GM12864 (cell line): Measurements from ENCODE around the gene MAP3K19.
"Not testable (repeated sequence)": the region's sequence is repeated elsewhere in the genome, so short reads cannot be mapped to it uniquely, and the experiment has no call there.

Source experiments
- DNase-seq: peaks from one replicate; pipeline ENCODE4 v3.0.0-alpha.2; 2011; ENCODE audit warnings: low read depth
- H3K4me3 ChIP-seq: 2 replicates; pipeline ENCODE4 v1.5.1; 2011; ENCODE audit warnings: mild to moderate bottlenecking, low read depth, low read length, control low read depth
- TF ChIP-seq, protein P1 (sequence below): IDR thresholded peaks from 2 replicates; pipeline ENCODE4 v1.5.1; 2011; ENCODE audit warnings: low read depth, mild to moderate bottlenecking, moderate library complexity, low read length, control low read depth, inconsistent platforms; ENCODE audit errors: missing control alignments

The MAP3K19 gene

DNA sequence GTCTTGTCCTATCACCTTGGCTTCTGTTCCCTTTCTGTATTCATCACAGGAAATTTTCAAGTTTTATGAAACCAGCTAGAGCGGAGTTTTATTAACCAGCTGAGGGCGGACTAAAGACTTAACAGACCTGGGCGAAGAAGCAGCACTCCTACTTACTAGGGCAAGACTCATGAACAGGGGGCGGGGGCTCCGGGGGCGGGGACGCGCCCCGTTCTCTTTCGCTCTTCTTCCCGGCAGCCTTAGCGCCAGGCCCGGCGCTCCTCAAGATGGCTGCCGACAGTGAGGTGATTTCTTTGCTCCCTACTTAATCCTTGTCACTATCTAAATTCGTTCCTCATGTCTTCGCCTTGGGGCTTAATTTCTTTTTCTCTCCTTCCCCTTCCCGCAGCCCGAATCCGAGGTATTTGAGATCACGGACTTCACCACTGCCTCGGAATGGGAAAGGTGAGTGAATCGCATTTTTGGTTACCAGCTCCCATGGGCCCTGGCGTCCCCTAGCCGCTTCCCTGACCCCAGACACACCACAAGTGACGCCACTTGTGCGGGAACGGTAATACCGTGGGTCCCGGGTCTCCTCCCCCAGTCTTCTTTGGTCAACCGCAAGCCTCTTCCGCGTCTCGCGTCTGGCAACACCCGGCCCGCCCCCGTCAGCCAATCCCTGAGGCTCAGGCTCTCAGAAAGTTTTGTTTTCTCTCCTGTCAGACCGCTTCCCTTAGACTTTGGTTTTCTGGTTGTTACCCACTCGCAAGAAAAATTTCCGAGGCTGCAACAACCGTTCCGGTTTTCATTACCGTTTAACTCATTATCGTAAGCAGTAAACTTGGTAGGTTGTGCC lies 5.0 kb upstream of the MAP3K19 start, which contains the start of gene RAB3GAP1:
Gene RAB3GAP1, plus strand, starts transcription at position 251 of the 835 bp plus-strand sequence. Its CDS starts 16 bp downstream, at position 267.
- H3K4me3 ChIP-seq: peak within 1 kb of the TSS; percentile 59
- DNase-seq: peak; percentile 77

DNA sequence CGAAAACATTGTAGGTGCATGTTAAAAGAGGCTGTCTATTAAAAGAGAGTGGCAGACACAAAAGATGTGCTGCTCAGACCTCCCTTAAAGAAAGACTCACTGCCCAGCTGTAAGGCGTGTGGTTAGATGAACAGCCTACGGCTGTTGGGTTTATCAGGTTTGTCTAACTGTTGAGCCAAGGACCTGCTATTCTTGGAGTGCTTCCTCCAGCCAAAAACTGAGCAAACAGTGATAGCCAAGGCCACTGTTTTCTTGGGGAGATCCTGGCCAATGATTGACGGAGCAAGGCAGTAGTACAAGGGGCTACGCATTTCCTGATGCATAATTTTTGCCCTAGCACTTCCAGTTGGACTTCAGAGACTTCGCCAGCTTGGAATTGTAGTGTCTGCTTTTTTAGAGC lies 3.4 kb upstream of the MAP3K19 start:
- no peak overlapping the region for H3K4me3 ChIP-seq
- no peak for DNase-seq
- TF ChIP-seq, protein P1, sequence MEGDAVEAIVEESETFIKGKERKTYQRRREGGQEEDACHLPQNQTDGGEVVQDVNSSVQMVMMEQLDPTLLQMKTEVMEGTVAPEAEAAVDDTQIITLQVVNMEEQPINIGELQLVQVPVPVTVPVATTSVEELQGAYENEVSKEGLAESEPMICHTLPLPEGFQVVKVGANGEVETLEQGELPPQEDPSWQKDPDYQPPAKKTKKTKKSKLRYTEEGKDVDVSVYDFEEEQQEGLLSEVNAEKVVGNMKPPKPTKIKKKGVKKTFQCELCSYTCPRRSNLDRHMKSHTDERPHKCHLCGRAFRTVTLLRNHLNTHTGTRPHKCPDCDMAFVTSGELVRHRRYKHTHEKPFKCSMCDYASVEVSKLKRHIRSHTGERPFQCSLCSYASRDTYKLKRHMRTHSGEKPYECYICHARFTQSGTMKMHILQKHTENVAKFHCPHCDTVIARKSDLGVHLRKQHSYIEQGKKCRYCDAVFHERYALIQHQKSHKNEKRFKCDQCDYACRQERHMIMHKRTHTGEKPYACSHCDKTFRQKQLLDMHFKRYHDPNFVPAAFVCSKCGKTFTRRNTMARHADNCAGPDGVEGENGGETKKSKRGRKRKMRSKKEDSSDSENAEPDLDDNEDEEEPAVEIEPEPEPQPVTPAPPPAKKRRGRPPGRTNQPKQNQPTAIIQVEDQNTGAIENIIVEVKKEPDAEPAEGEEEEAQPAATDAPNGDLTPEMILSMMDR: no peak

More for the DNA sequence above, 5.0 kb upstream of the MAP3K19 start, which contains the start of gene RAB3GAP1:
- TF ChIP-seq, protein P1: no peak

DNA sequence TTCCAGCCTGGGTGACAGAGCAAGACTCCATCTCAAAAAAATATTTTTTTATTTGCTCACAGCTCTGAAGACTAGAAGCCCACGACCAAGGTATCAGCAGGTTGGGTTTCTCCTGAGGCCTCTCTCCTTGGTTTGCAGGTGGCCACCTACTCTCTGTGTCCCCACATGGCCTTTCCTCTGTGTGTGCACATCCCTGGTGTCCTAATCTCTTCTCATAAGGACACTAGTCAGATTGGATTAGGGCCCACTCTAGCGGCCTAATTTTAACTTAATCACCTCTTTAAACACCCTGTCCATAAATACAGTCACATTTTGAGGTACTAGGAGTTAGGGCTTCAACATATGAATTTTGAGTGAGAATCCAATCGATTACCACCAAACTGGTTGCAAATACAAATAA lies 2.9 kb upstream of the MAP3K19 start:
- no peak overlapping the region for H3K4me3 ChIP-seq
- TF ChIP-seq, protein P1: no peak
- no peak for DNase-seq

DNA sequence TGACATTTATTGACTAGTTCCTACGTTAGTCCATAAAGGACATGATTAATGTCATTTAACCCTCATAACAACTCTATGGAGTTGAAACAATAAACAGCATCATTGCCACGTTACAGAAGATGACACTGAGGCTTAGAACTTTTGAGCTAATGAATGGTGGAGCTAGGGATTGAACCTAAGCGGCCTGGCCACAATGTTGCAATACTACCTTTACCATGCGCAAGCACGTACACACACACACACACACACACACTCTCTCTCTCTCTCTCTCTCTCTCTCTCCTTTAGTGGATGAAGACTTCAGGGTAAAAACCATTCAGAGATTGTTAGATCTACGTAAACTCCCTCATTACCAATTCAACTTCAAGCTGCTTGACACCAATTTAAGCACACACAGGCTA lies 875 bp upstream of the MAP3K19 start:
- DNase-seq: no peak
- TF ChIP-seq, protein P1: no peak

DNA sequence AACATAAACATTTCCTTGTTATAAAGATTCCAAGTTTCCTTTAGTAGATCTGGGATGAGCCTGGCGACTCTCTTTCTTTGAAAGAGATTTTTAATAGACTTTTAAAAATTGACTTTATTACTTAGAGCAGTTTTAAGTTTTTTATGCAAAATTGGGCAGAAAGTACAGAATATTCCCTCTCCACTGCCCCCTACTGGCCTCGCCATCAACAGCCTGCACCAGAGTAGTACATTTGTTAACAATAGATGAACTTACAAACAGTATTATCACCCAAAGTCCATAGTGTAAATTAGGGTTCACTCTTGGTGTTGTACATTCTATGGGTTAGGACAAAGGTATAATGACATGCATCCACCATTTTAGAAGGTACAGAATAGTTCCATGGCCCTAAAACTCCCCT lies 3.9 kb downstream of the MAP3K19 start:
- no peak overlapping the region for H3K4me3 ChIP-seq
- DNase-seq: no peak
- TF ChIP-seq, protein P1: peak; percentile 65

More for the DNA sequence above, 875 bp upstream of the MAP3K19 start:
- H3K4me3 ChIP-seq: no peak overlapping the region

DNA sequence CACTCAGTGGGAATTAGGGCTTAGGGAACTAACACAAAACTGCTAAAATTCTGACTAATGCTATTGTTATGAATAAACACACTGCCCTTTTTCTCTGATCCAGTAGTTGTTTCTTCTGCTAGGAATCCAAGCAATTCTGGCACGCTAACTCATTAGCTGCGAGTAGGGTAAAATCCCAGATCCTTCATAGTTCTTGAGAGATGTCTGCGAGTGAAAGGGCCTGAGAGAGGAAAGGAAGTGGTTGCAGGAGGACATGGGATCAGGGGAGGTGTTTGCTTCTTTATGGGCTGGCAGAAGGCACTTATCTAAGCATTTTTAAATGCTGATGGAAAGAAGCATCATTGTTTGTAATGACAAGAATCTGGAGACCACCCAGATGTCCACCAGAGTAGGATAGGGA lies 9.4 kb downstream of the MAP3K19 start:
- DNase-seq: no peak
- TF ChIP-seq, protein P1: no peak

DNA sequence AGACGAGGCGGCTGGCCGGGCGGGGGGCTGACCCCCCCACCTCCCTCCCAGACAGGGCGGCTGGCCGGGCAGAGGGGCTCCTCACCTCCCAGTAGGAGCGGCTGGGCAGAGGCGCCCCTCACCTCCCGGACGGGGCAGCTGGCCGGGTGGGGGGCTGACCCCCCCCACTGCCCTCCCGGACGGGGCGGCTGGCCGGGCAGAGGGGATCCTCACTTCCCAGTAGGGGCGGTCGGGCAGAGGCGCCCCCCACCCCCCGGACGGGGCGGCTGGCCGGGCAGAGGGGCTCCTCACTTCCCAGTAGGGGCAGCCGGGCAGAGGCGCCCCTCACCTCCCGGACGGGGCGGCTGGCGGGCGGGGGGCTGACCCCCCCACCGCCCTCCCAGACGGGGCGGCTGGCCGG lies 14.0 kb downstream of the MAP3K19 start:
- H3K4me3 ChIP-seq, DNase-seq: not testable (repeated sequence)

More for the DNA sequence above, 9.4 kb downstream of the MAP3K19 start:
- H3K4me3 ChIP-seq: no peak overlapping the region
